GM21367 (cell line): ENCODE data around the gene TTC31.

Source experiments
- ATAC-seq: cut with Tn5 transposase; IDR thresholded peaks from one replicate; pipeline ENCODE4 v1.9.1; 2021; ENCODE audit not compliant: unreplicated experiment

TTC31 gene

GRCh38 chr2:74524955-74525716 is 42.3 kb downstream of the TTC31 start:
- ATAC-seq: no peak

- ATAC-seq: no peak
These were observed 43.1 kb downstream of the TTC31 start, which contains the start of gene DQX1 for GRCh38 chr2:74525717-74526648. Gene DQX1, minus strand, starts transcription at chr2:74526231. Its CDS starts 502 bp downstream, at chr2:74525729.

- ATAC-seq: no peak
These were observed 43.9 kb downstream of the TTC31 start for GRCh38 chr2:74526649-74527230.

GRCh38 chr2:74527741-74528140 is 44.9 kb downstream of the TTC31 start:
- ATAC-seq: no peak

GRCh38 chr2:74528600-74529356 is 45.9 kb downstream of the TTC31 start:
- peak; percentile 9 for ATAC-seq

GRCh38 chr2:74529357-74530238 is 46.7 kb downstream of the TTC31 start, which contains the start of the genes AUP1 and HTRA2:
Gene AUP1, minus strand, starts transcription at chr2:74529706. Its CDS starts 77 bp downstream, at chr2:74529629.
Gene HTRA2, plus strand, starts transcription at chr2:74529933. Its CDS starts 74 bp downstream, at chr2:74530007.
- ATAC-seq: peak; percentile 73

- ATAC-seq: no peak
These were observed 47.6 kb downstream of the TTC31 start for GRCh38 chr2:74530239-74531187.

- no peak for ATAC-seq
These were observed 48.8 kb downstream of the TTC31 start for GRCh38 chr2:74531666-74532065.

- no peak for ATAC-seq
These were observed 49.3 kb downstream of the TTC31 start for GRCh38 chr2:74532222-74532621.

- ATAC-seq: no peak
These were observed 50.6 kb downstream of the TTC31 start for GRCh38 chr2:74533464-74533863.

GRCh38 chr2:74534411-74534810 is 51.5 kb downstream of the TTC31 start:
- ATAC-seq: no peak

- no peak for ATAC-seq
These were observed 52.6 kb downstream of the TTC31 start for GRCh38 chr2:74535440-74535965.

GRCh38 chr2:74536166-74536950 is 53.5 kb downstream of the TTC31 start:
- ATAC-seq: no peak

GRCh38 chr2:74537140-74537539 is 54.3 kb downstream of the TTC31 start:
- ATAC-seq: no peak

- no peak for ATAC-seq
These were observed 56.0 kb downstream of the TTC31 start for GRCh38 chr2:74538881-74539339.

- no peak for ATAC-seq
These were observed 57.4 kb downstream of the TTC31 start for GRCh38 chr2:74540291-74540690.

- no peak for ATAC-seq
These were observed 60.1 kb downstream of the TTC31 start for GRCh38 chr2:74542978-74543377.
